GM23248 (cell line): Measurements from ENCODE around the gene FRMD7.

ENCODE experiments used
- EZH2 ChIP-seq: fragments of 200-600 bp; sonication (generic); IDR thresholded peaks from 2 replicates; pipeline ENCODE4 v1.6.1; 2018; ENCODE audit warnings: antibody characterized with exemption, mild to moderate bottlenecking; ENCODE audit not compliant: insufficient read depth, poor library complexity, severe bottlenecking
- EZH2phosphoT487 ChIP-seq: fragments of 200-600 bp; sonication (generic); IDR thresholded peaks from 2 replicates; pipeline ENCODE4 v1.6.1; 2018; ENCODE audit warnings: antibody characterized with exemption, moderate library complexity, mild to moderate bottlenecking, low read depth; ENCODE audit not compliant: insufficient read depth

GRCh38 chrX:132037479-132037993, 90.3 kb downstream of the FRMD7 start:
- TF ChIP-seq EZH2phosphoT487: no peak
- TF ChIP-seq EZH2: no peak
